Fibroblast of lung (primary cell): ENCODE data around the gene GORAB. TPM values are rescaled to one million over a fixed set of nuclear protein-coding genes. Genes with fewer than 3 reads are reported as not detected.

Experiments used
- DNase-seq, 2 donors: peaks; one replicate each; pipeline versions ENCODE4 v3.0.0 to v3.0.0-alpha.2; 2010; ENCODE audit warnings: low read depth in 2 of 2
- H2AFZ ChIP-seq: 2 replicates; pipeline ENCODE4 v1.5.1; 2012; ENCODE audit warnings: low read length, control low read depth, inconsistent platforms
- H3K27ac ChIP-seq: 2 replicates; pipeline ENCODE4 v1.5.1; 2011; ENCODE audit warnings: low read length, control low read depth; ENCODE audit not compliant: insufficient read depth
- H3K27me3 ChIP-seq: 2 replicates; pipeline ENCODE4 v1.5.1; 2011; ENCODE audit warnings: mild to moderate bottlenecking, low read length; ENCODE audit not compliant: control insufficient read depth, insufficient read depth
- H3K36me3 ChIP-seq: 2 replicates; pipeline ENCODE4 v1.5.1; 2011; ENCODE audit warnings: low read length; ENCODE audit not compliant: control insufficient read depth, insufficient read depth
- H3K4me1 ChIP-seq: 2 replicates; pipeline ENCODE4 v1.5.1; 2011; ENCODE audit warnings: low read length; ENCODE audit not compliant: control insufficient read depth, insufficient read depth; ENCODE audit errors: extremely low read depth
- H3K4me2 ChIP-seq: 2 replicates; pipeline ENCODE4 v1.5.1; 2011; ENCODE audit warnings: low read length, control low read depth; ENCODE audit not compliant: insufficient read depth; ENCODE audit errors: extremely low read depth
- H3K4me3 ChIP-seq, 4 experiments: fragments of 200-600 bp in 1 of 4; sonication (generic) in 1 of 4; replicated peaks in 1 of 4; 2 replicates each; pipeline ENCODE4 v1.5.1; 2011 to 2016; ENCODE audit warnings: low read length in 4 of 4, low read depth in 3 of 4, mild to moderate bottlenecking in 3 of 4, control low read depth in 2 of 4, inconsistent platforms in 1 of 4, mixed read lengths in 1 of 4; ENCODE audit not compliant: insufficient read depth in 1 of 4; ENCODE audit errors: control extremely low read depth in 1 of 4
- H3K79me2 ChIP-seq: 2 replicates; pipeline ENCODE4 v1.5.1; 2012; ENCODE audit warnings: mild to moderate bottlenecking, low read length, inconsistent platforms; ENCODE audit not compliant: control insufficient read depth, insufficient read depth
- H3K9ac ChIP-seq: 2 replicates; pipeline ENCODE4 v1.5.1; 2011; ENCODE audit warnings: mild to moderate bottlenecking, low read length, control low read depth; ENCODE audit not compliant: insufficient read depth
- H3K9me3 ChIP-seq: 2 replicates; pipeline ENCODE4 v1.5.1; 2012; ENCODE audit warnings: low read depth, low read length; ENCODE audit not compliant: control insufficient read depth, insufficient read depth
- H4K20me1 ChIP-seq: 2 replicates; pipeline ENCODE4 v1.5.1; 2011; ENCODE audit warnings: low read length; ENCODE audit not compliant: control insufficient read depth, insufficient read depth; ENCODE audit errors: extremely low read depth
- CTCF ChIP-seq, 2 donors: IDR thresholded peaks in 1 of 2; conservative IDR thresholded peaks in 1 of 2; 1 replicate in 1 of 2; 2 replicates in 1 of 2; pipeline ENCODE4 v1.5.1; 2011 to 2012; ENCODE audit warnings: low read length in 2 of 2, control low read depth in 1 of 2, inconsistent platforms in 1 of 2, low read depth in 1 of 2, mild to moderate bottlenecking in 1 of 2
- EZH2 ChIP-seq: IDR thresholded peaks from 2 replicates; pipeline ENCODE4 v1.5.1; 2012; ENCODE audit warnings: low read length, control low read depth, mild to moderate bottlenecking; ENCODE audit errors: missing control alignments
- polyA plus RNA-seq, 2 donors: library from polyadenylated mRNA; depleted of rRNA in 1 of 2; stranded (reverse) in 1 of 2; unstranded in 1 of 2; fragments of >200 nt; gene quantifications; 2 replicates each; pipeline ENCODE4 v1.2.1, GENCODE V29; 2011 to 2012; ENCODE audit warnings: missing spikeins in 1 of 2
- total RNA-seq: library from RNA; depleted of rRNA; stranded (reverse); fragments of >200 nt; gene quantifications from 2 replicates; pipeline ENCODE4 v1.2.1, GENCODE V29; 2014

The GORAB gene
- total and polyA plus RNA-seq, 2 donors (not counting 1 experiment from before 2014, with no cell fraction given) = 17.7 to 27.6 TPM

- H3K27ac ChIP-seq = no peak overlapping the region
- DNase-seq = no peak
- H3K9me3 ChIP-seq = no peaks in the 10 kb centered on the region
- H3K36me3 ChIP-seq = no peaks in the 10 kb centered on the region
- H2AFZ ChIP-seq = no peak overlapping the region
- TF ChIP-seq CTCF (conservative IDR thresholded peaks at IDR 0.05 in 1 of 2, IDR thresholded peaks at IDR 0.05 in 1 of 2; ENCODE audit: low read depth in 1 of 2, low read length in 2 of 2) = no peak
- no peak for TF ChIP-seq EZH2
- H3K79me2 ChIP-seq = no peaks in the 10 kb centered on the region
- no peaks in the 10 kb centered on the region for H3K4me1 ChIP-seq
- H3K4me2 ChIP-seq = no peak overlapping the region
- H3K27me3 ChIP-seq = no peaks in the 10 kb centered on the region
- H3K4me3 ChIP-seq = no peak overlapping the region
- H3K9ac ChIP-seq = no peak overlapping the region
- no peaks in the 10 kb centered on the region for H4K20me1 ChIP-seq
Measured at GRCh38 chr1:170491291-170491690, 40.7 kb upstream of the GORAB start.

- no peak overlapping the region for H3K4me2 ChIP-seq
- no peak overlapping the region for H3K27ac ChIP-seq
- no peaks in the 10 kb centered on the region for H3K9me3 ChIP-seq
- H3K4me3 ChIP-seq = no peak overlapping the region
- no peaks in the 10 kb centered on the region for H3K36me3 ChIP-seq
- peak; percentile 4 to 84 for DNase-seq
- TF ChIP-seq CTCF (conservative IDR thresholded peaks at IDR 0.05 in 1 of 2, IDR thresholded peaks at IDR 0.05 in 1 of 2; ENCODE audit: low read depth in 1 of 2, low read length in 2 of 2) (no peak), EZH2 (no peak)
- H3K79me2 ChIP-seq = no peaks in the 10 kb centered on the region
- no peak overlapping the region for H3K9ac ChIP-seq
- no peak overlapping the region for H2AFZ ChIP-seq
- H4K20me1 ChIP-seq = no peaks in the 10 kb centered on the region
- no peaks in the 10 kb centered on the region for H3K27me3 ChIP-seq
- no peaks in the 10 kb centered on the region for H3K4me1 ChIP-seq
Measured at GRCh38 chr1:170494369-170494768, 37.6 kb upstream of the GORAB start.

GRCh38 chr1:170495006-170495405 lies 37.0 kb upstream of the GORAB start:
- no peak overlapping the region for H3K27ac ChIP-seq
- H3K4me3 ChIP-seq = no peak overlapping the region
- H3K27me3 ChIP-seq = no peaks in the 10 kb centered on the region
- H3K9me3 ChIP-seq = no peaks in the 10 kb centered on the region
- peak in 1 of 2 donors; percentile 23 for DNase-seq
- TF ChIP-seq EZH2 (no peak), CTCF (conservative IDR thresholded peaks at IDR 0.05 in 1 of 2, IDR thresholded peaks at IDR 0.05 in 1 of 2; ENCODE audit: low read depth in 1 of 2, low read length in 2 of 2) (no peak)
- no peaks in the 10 kb centered on the region for H3K79me2 ChIP-seq
- no peaks in the 10 kb centered on the region for H3K36me3 ChIP-seq
- H4K20me1 ChIP-seq = no peaks in the 10 kb centered on the region
- no peaks in the 10 kb centered on the region for H3K4me1 ChIP-seq
- H3K4me2 ChIP-seq = no peak overlapping the region
- H3K9ac ChIP-seq = no peak overlapping the region
- no peak overlapping the region for H2AFZ ChIP-seq
